T-helper 1 cell (primary cell): ENCODE measurements around the gene CAD.

Source experiments
- DNase-seq, 5 donors: peaks; one replicate each; pipeline ENCODE4 v3.0.0-alpha.2; 2012 to 2020

Gene CAD

DNA sequence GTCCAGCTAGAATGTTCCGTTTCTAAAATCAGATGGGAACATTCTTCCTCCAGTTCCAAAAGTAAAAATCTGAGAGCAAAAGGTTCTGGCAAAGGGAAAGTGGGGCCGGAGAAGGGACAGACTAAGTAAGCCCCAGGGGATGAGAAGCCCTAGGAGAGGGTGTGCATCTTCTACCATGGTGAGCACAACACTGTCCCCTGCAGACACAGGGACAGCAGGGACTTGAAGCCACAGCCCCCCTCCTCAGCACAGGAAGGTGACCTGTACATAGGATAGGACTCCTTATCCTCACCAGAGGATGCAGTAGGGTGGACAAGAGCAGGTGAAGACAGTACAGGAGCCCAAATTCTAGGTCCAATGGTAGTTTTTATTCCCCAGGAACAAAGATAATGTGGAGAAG is 17.9 kb upstream of the CAD start:
- no peak for DNase-seq

DNA sequence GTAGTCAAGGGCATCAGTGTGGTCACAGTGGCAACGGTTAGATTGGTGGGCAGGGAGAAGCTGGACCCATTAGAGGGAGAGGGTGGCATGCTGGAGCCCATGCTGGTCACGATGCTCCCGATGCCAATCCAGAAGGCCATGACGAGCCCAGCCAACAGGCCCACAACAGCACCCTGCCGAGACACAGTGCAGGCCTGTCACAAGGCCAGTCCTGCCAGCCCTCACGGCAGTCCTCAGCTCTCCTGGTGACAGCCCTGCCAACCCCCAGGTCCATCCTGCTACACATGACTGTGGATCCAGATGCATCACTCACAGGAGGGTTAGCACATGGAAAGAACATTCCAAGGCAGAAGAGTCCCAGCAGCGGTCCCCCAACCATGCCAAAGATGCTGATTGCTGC is 15.5 kb upstream of the CAD start:
- no peak for DNase-seq

DNA sequence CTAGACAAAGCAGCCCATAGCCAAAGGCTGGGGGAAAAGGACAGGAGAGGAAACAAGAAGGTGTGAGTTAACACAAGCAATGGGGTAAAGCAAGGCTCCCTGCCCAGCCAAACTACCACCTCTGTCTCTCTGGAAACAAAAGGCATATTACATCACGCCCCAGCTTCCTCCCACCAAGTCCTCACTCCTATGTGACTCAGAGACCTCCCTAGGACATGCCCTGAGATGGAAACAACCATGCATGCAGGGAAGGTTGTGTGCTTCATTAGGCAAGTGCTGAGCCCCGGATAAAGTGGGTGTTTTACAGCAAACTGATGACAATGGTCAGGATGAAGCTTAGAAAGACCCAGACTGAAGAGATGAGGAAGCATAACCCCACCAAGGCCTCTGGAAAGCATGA is 14.3 kb upstream of the CAD start:
- no peak for DNase-seq

DNA sequence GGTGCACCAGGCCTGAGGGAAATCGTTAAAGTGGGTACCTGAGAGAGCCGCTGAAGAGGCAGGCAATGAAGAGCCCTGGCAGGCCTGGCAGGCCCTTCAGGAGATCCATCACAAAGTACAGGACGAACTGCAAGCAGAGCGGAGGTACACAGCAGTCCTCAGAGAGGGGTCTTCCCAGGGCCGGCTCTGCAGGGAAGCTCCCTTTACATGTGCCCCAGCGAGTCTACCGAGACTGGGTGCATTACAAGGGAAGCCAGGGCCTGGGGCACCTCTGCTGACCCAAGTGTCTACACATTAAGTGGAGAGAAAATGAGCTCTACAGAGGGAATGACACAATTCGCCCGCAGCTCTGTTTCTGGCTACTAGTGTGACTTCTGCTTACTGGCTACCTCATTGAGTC is 13.4 kb upstream of the CAD start:
- no peak for DNase-seq

DNA sequence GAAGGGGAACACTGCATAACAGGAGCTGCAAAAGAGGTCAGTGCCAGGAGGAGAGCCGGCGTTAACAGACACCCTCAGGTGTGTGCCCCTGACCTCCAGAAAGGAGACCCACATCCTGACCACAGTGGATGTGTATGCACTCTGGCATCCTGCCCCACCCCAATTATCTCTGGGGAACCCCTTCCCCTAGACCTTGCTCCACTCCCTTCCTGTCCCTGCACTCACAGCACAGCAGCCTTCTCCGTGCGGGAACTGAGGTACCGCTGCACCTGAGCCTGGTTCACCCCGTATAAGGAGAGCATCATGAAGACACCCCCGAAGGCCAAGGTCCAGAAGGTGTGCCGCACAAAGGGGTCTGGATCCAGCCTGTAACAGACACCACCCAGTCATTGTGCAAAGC is 12.6 kb upstream of the CAD start:
- DNase-seq = no peak

DNA sequence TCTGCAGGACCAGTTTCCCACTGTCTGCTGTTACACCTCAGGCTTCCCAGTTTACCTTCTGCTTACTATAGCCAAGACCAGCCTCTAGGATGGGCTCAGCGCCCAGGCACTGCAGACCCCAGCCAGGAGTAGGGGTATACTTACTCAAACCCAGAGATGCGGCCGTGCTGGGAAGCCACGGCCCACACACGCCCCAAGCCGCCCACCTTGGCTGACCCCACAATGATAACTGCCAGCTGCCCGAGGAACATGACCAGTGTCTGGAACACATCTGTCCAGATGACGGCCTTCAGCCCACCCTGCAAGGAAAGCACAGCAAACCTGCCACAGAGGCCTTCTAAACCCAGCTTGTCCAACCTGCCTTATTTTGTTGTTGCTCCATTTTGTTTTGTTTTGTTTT is 12.0 kb upstream of the CAD start:
- DNase-seq = no peak

DNA sequence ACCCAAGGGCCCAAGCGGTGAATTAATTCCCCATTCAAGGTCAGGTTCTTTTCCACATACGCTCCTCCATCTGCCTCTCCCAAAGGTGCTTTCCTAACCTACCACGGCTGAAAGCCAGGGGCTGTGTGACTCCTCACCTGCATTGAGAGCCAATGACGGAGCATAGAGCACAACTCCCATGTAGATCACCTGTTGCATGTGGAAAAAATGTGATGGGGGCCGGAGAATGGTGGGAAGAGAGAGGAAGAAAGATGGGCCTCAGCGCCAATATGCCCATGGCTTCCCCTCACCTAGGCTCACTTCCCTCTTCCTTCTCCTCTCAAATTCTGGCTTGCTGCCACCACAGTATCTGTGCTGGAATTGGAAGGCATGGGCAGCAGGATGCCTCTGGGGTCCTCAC is 10.8 kb upstream of the CAD start:
- DNase-seq = no peak

DNA sequence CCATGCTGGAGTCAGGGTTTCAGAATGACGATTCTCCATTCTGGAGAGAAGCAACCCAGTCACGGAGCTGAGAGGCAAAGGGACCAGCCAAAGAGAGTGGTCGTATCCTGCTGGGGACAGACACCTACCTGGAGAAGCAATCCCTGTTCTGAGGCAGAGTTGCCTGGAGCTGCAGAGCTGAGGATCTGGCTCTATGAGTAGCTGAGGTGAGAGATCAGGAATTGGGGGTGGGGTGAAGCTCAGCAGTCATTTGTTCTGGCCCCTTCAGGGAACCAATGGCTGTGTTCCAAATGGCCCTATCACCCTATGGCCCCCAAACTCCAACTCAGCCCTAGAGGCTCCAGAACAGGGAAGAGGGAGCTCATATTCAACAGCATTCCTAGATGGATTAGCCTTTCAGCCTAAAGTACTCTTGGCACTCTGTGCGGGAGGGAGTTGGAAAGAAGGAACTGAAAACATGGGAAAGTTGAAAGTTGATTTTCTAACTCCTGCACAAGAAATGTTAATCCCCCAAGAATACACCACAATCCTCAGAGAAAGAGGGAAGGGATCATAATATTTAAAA is 8.6 kb upstream of the CAD start:
- no peak for DNase-seq

DNA sequence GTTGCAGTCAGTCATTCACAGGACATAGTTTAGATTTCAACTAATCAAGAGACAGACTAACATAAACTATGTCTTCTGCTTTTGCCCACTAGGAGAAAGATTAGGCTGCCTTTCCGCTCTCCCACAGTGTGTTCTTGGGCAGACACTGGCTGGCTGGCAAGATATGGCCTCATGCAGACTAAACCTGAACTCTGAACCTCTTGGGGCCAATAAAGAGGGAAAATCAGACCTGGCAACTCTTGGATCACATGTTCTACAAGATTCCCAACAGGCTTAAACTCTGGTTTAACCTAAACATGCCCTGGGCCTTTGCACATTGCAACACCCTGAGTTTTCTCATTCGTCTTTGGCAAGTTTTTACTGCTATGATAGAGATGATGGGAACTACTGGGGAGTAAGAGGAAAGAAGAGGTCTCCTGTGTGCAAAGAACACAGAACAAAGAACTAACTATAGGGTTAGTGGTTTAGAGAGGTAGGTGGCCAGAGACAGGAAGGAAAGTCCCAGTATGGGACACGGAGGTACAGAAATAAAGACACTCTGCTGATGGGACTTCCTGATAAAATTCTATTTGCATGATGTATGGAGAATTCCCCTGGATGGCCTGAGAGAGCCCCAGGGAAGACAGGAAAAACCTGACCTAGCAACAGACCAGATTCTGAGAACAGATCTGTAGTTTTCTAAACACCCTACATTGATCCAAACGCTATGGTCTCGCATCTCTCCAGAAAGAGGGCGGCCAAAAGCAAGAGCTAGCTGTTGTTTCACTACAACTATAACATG is 7.4 kb upstream of the CAD start:
- DNase-seq = no peak

DNA sequence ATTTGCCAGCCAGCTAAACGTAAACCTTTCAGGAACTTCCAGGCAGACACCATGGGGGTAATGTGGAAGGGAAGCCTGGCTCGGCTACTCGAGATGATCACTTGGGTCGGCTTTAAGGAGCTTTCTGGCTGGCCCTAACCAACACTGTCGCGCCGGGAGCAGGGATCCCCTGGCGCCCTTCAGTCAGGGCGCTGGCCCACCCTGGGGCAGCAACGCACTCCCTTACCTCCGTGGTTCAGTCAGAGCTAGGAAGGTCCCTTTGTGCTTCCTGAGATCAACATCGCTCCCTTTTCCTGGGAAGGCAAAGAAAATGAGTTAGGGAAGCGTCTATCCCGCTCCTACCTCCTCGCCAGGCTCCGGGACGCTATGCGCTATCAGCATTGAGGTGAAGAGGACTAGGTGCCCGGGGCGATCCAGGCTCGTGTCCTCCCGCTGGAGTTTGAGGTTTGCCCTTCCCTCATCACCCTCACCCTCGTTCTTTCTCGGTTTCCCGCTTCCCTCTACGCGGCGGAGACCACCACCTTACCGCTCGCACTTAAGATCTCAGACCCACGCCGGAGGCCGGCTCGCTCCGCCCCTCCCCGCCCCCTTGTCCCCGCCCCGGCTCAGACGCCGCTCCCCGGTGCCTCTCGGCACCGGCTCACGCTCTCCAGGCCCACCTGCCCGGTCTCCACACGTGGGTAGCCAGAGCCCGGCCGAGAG is 5.8 kb upstream of the CAD start:
- no peak for DNase-seq

DNA sequence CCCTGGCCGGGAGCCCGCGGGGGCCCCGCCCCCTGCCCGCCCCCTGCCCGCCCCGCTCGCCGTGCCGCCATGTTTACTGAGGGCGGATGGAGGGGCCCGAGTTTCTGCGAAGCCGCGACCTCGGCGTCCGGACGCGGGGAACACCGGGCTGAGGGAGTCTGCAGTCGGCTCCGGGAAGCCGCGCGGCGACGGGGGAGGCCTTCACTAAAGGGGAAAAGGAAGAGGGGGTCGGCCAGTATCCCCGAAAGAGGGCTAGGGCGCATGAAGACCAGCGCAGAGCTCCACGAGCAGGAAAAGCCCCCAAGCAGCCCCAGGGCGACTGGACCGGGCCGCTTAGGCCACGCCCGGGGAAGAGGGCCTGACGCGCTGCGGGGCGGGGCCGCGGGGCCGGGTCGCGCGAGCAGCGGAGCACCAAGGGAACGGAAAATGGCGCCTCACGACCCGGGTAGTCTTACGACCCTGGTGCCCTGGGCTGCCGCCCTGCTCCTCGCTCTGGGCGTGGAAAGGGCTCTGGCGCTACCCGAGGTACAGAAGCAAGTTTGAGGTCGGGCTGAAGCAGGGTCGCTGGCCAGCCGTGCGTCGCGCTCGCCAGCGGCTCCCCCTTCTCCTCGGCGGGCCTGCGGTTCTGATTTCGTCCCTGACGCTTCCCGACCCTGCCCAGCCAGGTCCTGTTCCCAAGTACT is 5.1 kb upstream of the CAD start, which contains the start of the genes ATRAID and SLC5A6:
Gene ATRAID (plus strand): TSS at position 99 of the 683 bp plus-strand sequence. CDS start 328 bp downstream, at position 427.
Gene SLC5A6 (minus strand): TSS at position 326 of the 683 bp plus-strand sequence. CDS start 4,618 bp downstream, outside the sequence.
- DNase-seq = peak; percentile 76 to 91 (median 84)

DNA sequence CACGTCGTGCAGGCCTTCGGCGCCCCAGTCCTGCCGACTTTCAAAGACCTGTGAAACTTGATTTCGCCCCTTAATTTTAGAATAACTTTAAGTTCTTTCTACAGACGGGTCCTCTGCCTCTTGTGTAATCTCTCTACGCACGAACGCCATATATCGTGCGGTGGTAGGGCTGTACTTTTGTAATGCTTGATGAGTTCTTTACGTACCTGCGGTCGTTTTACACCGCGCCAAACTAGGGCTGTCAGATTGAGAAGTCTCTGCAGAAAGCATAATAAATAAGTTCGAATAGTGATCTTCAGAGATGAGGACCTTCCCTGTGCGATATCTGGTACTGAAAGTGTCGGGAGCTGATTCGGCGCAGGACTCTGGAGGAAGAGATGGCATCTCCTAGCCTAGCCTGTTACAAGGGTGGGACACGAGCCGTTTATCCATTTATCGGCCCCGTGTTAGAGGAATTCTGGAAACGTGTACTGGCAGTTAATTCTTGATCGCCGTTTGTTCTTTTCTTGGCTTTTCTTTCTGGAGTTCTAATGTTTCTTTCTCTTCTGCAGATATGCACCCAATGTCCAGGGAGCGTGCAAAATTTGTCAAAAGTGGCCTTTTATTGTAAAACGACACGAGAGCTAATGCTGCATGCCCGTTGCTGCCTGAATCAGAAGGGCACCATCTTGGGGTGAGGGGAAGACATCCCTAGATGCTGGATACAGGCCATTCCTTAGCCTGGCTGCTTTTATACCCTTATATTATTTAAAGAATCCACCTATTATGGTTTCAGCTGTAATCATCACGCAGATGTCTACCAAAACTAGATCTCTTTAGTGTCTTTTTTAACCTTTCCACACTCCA is 4.3 kb upstream of the CAD start:
- peak; percentile 13 to 69 (median 41) for DNase-seq

DNA sequence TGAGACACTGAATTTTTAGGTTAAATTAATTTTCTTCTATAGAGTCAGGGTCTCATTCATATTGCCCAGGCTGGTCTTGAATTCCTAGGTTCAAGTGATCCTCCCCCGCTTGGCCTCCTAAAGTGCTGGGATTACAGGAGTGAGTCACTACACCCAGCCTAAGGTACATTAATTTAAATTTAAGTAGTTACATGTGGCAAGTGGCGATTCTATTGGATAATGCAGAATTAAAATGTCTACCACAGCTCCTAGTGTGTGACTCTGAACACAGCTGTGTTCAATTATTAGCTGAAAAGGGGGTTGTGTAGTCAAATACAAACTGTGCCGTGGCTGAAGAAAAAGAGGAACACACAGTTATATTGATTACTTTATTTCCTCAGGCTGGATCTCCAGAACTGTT is 2.2 kb upstream of the CAD start:
- DNase-seq = no peak

DNA sequence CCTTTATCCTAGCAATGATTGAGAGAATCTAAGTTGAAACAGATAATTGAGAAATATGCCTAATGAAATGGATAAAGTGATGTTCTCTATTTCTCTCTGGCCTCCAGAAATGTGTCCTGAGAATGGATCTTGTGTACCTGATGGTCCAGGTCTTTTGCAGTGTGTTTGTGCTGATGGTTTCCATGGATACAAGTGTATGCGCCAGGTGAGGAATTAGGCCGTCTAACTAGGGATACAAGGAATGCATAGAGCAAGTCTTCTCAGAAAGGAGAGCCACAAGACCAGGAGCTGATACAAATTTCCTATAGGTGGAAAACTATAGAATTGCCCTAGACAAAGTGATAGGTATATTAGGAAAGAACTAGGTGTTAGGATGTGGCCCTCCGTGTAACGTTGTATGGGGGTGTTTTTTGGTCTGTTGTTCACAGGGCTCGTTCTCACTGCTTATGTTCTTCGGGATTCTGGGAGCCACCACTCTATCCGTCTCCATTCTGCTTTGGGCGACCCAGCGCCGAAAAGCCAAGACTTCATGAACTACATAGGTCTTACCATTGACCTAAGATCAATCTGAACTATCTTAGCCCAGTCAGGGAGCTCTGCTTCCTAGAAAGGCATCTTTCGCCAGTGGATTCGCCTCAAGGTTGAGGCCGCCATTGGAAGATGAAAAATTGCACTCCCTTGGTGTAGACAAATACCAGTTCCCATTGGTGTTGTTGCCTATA is 592 bp upstream of the CAD start:
- DNase-seq = no peak

DNA sequence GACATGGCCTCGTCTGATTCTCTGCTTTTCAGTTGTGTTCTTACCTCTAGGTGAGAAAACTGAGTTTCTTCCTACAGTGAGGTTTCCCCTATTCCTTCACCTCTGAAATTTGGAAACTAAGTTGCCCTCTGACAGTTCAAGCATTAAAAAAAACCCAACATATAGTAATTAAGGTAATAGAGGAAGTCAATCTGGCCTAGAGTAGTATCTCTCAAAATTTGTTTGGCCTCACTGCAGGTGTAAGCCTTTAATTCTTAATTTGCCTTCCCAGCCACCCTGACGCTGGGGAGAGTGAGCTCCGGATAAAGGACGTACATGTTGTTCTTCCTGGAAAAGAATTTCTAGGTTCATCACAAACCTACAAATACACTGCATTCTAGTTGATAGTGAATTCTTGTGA is 1.4 kb downstream of the CAD start:
- DNase-seq = no peak

DNA sequence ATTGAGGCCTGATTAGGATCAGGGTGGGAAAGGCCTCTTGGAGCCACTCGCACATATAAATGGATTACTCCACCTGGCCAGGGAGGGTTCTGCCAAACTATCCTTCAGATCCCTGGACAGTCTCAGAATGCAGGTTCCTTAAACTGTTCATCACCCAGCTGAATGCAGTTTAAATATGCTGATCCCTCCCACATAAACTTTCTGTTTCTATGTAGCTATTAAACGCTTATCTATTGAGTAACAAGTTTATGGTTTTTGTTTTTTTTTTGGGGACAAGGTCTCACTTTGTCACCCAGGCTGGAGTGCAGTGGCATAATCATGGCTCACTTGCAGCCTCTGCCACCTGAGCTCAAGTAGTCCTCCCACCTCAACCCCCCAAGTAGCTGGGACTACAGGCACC is 1.9 kb downstream of the CAD start:
- no peak for DNase-seq

DNA sequence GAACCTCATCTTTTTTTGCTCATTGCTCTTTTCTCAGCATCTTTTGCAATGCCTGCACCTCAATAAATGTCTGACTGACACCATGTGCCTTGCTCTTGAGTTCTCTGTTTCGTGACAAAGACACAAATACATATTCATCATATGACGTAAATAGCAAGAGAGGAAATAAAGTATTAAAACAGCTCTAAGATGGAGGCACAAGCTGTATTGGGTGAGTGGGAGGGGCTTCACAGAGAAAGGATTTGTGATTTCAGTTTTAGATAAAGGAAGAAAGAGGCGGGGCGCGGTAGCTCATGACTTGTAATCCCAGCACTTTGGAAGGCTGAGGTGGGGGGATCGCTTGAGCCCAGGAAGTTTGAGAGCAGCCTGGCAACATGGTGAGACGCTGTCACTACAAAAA is 2.9 kb downstream of the CAD start:
- no peak for DNase-seq

DNA sequence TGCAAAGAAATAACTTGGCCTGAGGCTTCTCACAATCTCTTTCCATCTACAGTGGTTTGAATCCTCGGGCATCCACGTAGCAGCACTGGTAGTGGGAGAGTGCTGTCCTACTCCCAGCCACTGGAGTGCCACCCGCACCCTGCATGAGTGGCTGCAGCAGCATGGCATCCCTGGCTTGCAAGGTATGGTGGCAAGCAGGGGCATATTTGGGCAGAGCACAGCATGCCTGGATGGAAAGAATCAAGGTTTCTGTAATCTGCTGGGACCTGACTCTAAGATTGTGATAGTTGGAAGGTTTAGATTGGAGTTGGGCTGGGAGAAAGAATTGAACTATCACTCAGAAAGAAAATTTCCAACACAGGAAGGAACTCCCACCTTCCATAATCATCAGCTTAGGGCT is 4.0 kb downstream of the CAD start:
- DNase-seq = no peak

DNA sequence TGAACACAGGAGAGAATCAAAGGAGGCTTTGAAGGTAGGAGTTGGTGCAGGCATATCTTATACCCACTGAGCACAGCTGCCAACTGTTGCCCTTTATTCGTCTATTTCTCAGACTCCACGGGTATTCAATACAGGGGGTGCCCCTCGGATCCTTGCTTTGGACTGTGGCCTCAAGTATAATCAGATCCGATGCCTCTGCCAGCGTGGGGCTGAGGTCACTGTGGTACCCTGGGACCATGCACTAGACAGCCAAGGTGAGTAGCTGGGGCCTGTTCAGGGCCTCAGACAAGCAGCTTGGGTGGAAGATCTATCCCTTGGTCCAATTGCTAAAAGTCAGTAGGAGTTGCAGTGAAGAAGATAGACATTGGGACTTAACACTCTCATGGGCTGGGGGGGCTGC is 5.2 kb downstream of the CAD start:
- no peak for DNase-seq

DNA sequence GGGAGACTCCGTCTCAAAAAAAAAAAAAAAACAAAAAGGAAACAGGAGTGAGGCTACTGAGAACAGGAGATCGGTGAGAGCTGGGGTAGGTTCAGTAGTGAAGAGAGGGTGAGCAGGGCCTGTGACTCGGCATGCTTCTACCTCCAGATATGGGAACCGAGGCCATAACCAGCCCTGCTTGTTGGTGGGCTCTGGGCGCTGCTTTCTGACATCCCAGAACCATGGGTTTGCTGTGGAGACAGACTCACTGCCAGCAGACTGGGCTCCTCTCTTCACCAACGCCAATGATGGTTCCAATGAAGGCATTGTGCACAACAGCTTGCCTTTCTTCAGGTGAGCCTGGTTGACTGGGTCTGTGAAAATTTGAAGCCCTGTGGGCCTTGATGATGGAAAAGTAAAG is 6.2 kb downstream of the CAD start:
- no peak for DNase-seq

DNA sequence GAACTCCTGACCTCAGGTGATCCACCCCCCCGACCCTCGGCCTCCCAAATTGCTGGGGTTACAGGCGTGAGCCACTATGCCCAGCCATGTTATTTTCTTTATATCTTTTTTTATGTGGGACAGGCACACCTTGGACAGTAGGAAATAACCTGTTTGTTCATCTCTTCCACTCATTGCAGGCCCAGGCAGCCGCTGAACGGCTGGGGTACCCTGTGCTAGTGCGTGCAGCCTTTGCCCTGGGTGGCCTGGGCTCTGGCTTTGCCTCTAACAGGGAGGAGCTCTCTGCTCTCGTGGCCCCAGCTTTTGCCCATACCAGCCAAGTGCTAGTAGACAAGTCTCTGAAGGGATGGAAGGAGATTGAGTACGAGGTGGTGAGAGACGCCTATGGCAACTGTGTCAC is 8.4 kb downstream of the CAD start:
- no peak for DNase-seq

DNA sequence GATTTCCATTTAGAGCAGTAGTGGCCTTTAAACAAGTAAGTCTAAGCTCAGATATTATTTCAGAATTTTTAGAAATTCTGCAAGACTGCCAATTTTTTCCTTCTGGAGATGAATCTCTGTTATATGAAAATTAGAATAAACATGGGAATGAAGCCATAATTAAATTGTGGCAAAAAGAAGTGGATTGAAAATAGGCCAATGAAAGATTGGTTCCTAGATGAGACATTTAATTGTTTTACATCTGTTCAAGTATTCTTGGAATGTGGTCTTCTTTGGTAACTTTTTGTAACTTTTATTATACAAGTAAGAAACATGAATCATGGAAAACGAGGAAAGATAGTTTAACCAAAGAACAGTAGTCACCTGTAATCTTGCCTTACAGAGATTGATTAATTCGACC is 10.3 kb downstream of the CAD start:
- DNase-seq = no peak
